AML-193 (cell line): ENCODE results near the gene ZNF593OS.
A peak's percentile ranks its signal among the peaks of the same experiment; 100 is the strongest.

Experiments used
- DNase-seq, 2 experiments: peaks; one replicate each; lab custom pipeline; 2025; lab: John Stamatoyannopoulos, UW

The ZNF593OS gene

DNA sequence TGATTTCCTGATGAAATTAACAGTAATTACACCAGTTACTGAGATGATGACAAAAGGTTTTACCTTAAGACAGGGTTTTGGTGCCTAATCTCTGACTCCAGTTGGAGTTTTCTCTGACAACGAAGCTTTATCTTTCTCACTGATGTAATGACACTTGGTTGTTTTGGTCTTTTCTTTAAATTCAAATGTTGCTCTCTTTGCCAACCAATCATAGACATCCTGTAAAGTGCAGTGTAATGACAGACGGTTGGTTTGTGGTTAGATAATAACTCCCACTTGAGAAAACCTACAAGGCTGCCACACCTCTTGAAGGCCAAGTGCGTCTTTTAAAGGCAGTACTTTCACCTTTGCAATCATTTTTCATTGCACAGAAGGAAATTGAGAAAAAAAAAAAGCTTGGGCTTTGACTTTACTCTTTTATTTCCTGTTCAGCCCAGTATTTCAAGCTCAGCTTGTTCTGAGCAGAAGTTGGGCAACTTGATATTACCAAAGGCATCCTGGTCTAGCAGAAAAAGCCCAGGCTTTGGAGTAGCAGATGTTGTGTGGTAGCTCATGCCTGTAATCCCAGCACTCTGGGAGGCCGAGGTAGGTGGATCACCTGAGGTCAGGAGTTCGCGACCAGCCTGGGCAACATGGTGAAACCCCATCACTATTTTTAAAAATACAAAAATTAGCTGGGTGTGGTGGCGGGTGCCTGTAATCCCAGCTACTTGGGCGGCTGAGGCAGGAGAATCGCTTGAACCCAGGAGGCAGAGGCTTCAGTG is 45.1 kb downstream of the ZNF593OS start:
- peak; percentile 88 to 99 for DNase-seq

DNA sequence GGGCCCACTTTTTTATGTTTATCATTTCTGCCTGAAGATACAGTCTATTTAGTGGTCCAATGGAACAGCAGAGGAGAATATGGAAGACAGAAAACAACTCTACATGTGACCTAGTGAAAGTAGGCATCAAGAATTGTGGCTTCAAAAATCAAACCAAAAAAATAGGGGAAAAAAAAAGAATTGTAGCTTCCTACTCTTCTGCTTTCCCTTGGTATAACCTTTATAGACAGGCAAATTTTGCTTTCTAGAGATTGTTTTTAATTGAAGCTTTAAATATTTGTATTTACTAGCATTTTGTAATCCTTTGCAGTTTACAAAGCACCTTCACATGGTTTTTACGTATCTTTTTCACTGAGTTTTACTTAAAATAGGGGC is 45.7 kb downstream of the ZNF593OS start:
- DNase-seq = no peak

DNA sequence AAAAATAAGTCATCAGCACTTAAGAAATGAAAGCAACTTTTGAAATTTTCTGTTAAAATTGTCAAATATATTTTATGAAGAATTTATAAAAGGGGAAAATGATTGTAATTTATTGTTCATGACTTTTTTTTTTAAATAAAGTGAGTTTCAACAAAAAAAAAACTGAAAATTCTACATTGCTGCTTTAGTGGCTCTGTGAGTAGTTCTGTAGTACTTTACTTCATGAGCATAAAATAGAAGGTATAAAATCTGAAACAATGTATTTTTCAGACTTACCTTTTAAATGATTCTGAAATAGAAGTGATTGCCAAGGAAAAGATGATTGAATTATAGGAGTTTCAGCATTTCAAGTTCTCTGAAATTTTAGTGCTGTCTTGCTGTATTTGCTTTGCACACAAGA is 46.2 kb downstream of the ZNF593OS start:
- DNase-seq = no peak

DNA sequence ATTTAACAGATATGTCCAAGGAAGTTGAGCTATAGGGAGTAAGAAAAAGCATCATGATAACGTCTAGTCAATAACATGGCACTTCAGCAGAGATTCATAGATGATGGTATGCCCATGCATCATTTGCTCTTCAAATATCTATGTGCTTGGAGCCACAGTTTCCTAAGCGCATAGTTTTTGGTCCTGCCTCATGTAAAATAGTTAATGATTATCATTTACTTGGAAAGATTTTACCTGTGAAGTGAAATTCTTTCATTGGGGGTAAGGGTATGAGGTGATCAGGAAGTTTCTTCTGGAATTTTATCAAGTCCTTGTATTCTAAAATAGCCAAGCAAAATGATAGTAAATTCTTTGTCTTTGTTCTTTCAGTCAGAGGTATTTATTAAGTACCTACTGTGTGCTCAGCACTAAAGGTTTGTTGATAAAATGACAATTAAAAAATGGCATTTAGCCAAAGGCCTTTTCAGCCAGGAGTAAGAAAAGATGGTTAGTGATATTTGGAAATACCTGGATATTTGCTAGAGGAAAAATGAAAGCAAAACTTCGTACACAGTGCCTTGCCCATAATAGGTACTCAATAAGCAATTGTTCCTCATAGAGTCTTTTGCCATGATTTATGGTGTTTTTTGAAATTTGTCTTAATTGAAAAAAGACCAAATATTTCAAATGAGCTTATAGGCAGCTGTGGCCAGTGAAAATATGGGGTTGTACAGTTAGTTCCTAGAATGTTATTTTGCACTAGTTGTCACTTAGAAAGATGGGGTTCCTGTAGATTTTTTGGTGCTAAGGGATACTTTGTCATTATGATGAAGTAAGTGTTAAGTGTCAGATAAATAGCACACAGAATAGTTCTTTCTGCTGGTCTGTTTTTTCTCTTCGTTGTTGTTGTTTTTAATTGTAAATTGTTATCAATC is 47.0 kb downstream of the ZNF593OS start:
- no peak for DNase-seq

DNA sequence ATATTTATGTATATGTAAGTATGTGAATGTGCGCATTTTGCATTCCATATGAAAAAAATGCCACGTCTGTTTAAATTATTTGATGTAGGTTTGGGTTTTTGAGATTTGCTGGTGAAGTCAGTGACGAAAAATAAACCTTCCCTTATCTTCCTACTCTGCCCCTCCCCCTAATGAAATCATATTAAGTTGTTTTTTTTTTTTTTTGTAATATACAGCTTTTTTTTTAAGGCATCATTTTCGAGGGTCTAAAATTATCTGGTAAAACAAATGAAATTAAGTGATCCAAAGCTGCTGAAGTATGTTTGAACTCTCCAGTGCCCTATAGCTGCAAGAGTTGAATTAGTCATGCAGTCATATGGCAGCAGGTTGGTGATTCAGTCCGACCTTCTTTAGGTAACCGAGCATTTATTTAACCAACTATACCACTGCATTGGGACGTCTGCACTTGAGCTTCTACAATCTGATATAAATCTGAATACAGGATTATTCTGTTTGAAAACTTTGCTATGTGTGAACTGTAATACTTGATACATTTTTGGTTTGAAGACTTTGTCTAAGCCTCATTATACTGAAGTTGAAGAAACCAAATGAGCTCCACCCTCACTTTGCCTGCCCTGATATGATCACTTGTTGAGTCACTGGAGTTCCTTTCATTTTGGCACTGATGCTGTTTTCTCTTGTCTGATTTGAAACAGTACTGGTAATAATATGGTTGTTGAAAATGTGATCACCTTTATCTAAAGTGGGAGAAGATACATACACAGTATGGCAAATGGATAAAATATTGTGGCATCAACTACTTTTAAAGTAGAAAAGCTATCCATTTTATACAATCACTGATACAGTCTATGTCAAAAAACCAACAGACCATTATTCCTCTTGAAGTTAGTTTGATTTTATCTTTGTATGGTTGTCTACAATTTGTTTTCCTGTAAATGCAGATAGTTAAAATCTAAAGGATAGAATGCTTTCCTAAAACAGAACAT is 48.4 kb downstream of the ZNF593OS start:
- no peak for DNase-seq

DNA sequence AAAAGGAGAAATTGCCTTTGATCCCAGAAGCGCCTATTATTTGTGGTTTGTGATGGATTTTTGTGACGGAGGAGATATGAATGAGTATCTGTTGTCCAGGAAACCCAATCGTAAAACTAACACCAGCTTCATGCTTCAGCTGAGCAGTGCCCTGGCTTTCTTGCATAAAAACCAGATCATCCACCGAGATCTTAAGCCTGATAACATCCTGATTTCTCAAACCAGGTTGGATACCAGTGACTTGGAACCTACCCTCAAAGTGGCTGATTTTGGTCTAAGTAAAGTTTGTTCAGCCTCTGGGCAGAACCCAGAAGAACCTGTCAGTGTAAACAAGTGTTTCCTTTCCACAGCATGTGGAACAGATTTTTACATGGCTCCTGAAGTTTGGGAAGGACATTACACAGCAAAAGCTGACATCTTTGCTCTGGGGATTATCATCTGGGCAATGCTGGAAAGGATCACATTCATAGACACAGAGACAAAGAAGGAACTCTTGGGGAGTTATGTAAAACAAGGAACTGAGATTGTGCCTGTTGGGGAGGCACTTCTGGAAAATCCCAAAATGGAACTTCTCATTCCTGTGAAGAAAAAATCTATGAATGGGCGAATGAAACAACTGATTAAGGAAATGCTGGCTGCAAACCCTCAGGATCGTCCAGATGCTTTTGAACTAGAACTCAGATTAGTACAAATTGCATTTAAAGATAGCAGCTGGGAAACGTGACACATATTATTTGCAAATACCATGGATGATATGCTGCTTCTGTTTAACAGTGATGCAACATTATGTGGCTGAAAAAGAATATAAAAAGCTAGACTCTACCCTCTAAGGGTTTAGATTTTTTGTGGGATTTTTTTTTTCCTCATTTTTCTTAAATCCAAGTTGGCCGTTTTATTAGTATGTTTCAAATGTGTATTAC is 49.5 kb downstream of the ZNF593OS start:
- DNase-seq = no peak

DNA sequence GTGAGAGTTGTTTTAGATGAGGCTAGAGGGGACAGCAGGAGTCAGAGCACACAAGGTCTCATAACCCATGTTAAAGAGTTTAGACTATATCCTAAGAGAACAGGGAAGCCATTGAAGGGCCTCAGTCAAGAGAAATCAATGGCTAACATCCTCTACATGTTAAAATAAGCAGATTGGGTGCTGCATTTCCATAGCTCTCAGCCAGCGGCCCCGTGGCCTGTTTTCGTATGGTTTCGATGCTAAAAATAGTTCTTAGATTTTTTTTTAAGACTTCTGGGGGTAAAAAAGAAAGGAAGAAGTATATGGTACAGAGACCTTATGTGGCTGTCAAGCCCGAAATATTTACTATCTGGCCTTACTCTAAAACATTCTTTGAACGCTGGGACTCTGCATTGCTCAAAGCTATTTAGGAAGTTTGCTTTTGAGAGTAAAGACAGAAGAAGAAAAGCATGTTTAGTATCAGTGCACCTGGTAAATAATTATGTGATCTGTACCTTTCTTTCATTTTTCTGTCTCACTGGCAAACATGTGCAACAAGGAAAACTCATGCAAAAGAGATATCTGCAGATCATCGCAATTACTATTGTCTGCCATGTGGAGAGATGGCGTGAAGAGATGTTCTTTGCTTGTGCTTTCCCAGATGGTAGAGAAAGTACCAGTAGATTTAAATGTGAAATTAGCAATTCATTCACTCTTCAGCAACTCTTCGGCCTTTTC is 51.6 kb downstream of the ZNF593OS start:
- DNase-seq = no peak
